CD14-positive monocyte (primary cell): Measurements from ENCODE around the gene SLC26A1. TPM values are rescaled to one million over a fixed set of nuclear protein-coding genes. Genes with fewer than 3 reads are reported as not detected.

Experiments used
- DNase-seq, 3 donors: peaks; one replicate each; pipeline ENCODE4 v3.0.0-alpha.2; 2011 to 2022
- H2AFZ ChIP-seq: 2 replicates; pipeline ENCODE4 v1.6.0; 2012; ENCODE audit warnings: mild to moderate bottlenecking, low read depth, low read length, inconsistent platforms; ENCODE audit not compliant: insufficient read depth, poor library complexity, severe bottlenecking
- H3K27ac ChIP-seq, 2 donors: 1 replicate in 1 of 2; 2 replicates in 1 of 2; pipeline ENCODE4 v1.5.1; 2012 to 2013; ENCODE audit warnings: low read length in 2 of 2, control low read depth in 1 of 2, inconsistent platforms in 1 of 2, low read depth in 1 of 2, mild to moderate bottlenecking in 1 of 2
- H3K27me3 ChIP-seq, 2 donors: one replicate each; pipeline versions ENCODE4 v1.6.0 to v1.6.1; 2011 to 2013; ENCODE audit warnings: low read length in 2 of 2; ENCODE audit not compliant: control insufficient read depth in 2 of 2, insufficient read depth in 2 of 2
- H3K36me3 ChIP-seq, 2 donors: replicated peaks in 1 of 2; 1 replicate in 1 of 2; 2 replicates in 1 of 2; pipeline versions ENCODE4 v1.5.1 to v1.6.1; 2012 to 2013; ENCODE audit warnings: low read length in 2 of 2, control low read depth in 1 of 2, inconsistent platforms in 1 of 2, mild to moderate bottlenecking in 1 of 2; ENCODE audit not compliant: insufficient read depth in 2 of 2, control insufficient read depth in 1 of 2
- H3K4me1 ChIP-seq, 2 donors: 1 replicate in 1 of 2; 2 replicates in 1 of 2; pipeline versions ENCODE4 v1.5.1 to v1.6.1; 2012 to 2013; ENCODE audit warnings: low read length in 2 of 2, control low read depth in 1 of 2, inconsistent platforms in 1 of 2, mild to moderate bottlenecking in 1 of 2, moderate library complexity in 1 of 2; ENCODE audit not compliant: insufficient read depth in 2 of 2, control insufficient read depth in 1 of 2
- H3K4me2 ChIP-seq: replicated peaks from 2 replicates; pipeline ENCODE3; 2012; ENCODE audit warnings: low read length, moderate library complexity, mild to moderate bottlenecking; ENCODE audit not compliant: poor library complexity, severe bottlenecking; ENCODE audit errors: extremely low read depth
- H3K4me3 ChIP-seq, 3 experiments: fragments of 200-600 bp in 1 of 3; sonication (generic) in 1 of 3; replicated peaks in 1 of 3; 1 replicate in 2 of 3; 2 replicates in 1 of 3; pipeline ENCODE4 v1.5.1; 2011 to 2013; ENCODE audit warnings: low read length in 3 of 3, mild to moderate bottlenecking in 3 of 3, control low read depth in 2 of 3, low read depth in 2 of 3, inconsistent platforms in 1 of 3, moderate library complexity in 1 of 3
- H3K79me2 ChIP-seq: 2 replicates; pipeline ENCODE4 v1.6.0; 2012; ENCODE audit warnings: mild to moderate bottlenecking, control low read depth, inconsistent platforms, low read length, moderate library complexity; ENCODE audit not compliant: insufficient read depth
- H3K9ac ChIP-seq: 2 replicates; pipeline ENCODE4 v1.6.0; 2017; ENCODE audit warnings: low read length, mild to moderate bottlenecking; ENCODE audit not compliant: insufficient read depth, poor library complexity, severe bottlenecking
- H3K9me3 ChIP-seq, 2 donors: replicated peaks in 1 of 2; 1 replicate in 1 of 2; 2 replicates in 1 of 2; pipeline versions ENCODE4 v1.5.1 to v1.6.1; 2012 to 2013; ENCODE audit warnings: low read length in 2 of 2, control low read depth in 1 of 2; ENCODE audit not compliant: control insufficient read depth in 1 of 2, insufficient read depth in 1 of 2
- H4K20me1 ChIP-seq: 2 replicates; pipeline ENCODE4 v1.6.0; 2012; ENCODE audit warnings: mild to moderate bottlenecking, low read length, control low read depth, moderate library complexity; ENCODE audit not compliant: insufficient read depth
- H3K27ac Mint-ChIP-seq, 7 donors: one replicate each; pipeline ENCODE4 v1.8.0; 2020; ENCODE audit warnings: mild to moderate bottlenecking in 7 of 7, mixed read lengths in 7 of 7, moderate library complexity in 6 of 7, inconsistent platforms in 2 of 7
- H3K27me3 Mint-ChIP-seq, 3 donors: one replicate each; pipeline ENCODE4 v1.8.0; 2021 to 2022; ENCODE audit warnings: low read depth in 3 of 3, mild to moderate bottlenecking in 3 of 3, mixed read lengths in 3 of 3, moderate library complexity in 3 of 3, inconsistent platforms in 1 of 3
- H3K36me3 Mint-ChIP-seq, 2 donors: one replicate each; pipeline ENCODE4 v1.8.0; 2020; ENCODE audit warnings: mixed read lengths in 2 of 2, inconsistent platforms in 1 of 2, mild to moderate bottlenecking in 1 of 2
- H3K4me1 Mint-ChIP-seq: one replicate; pipeline ENCODE4 v1.8.0; 2020; ENCODE audit warnings: mild to moderate bottlenecking, mixed read lengths
- H3K4me3 Mint-ChIP-seq, 2 donors: one replicate each; pipeline ENCODE4 v1.8.0; 2020; ENCODE audit warnings: mild to moderate bottlenecking in 2 of 2, mixed read lengths in 2 of 2, moderate library complexity in 1 of 2
- H3K9me3 Mint-ChIP-seq, 7 donors: one replicate each; pipeline ENCODE4 v1.8.0; 2020 to 2022; ENCODE audit warnings: mixed read lengths in 7 of 7, mild to moderate bottlenecking in 6 of 7, moderate library complexity in 6 of 7, inconsistent platforms in 2 of 7
- WGBS: methylation state at CpG from one replicate; pipeline ENCODE4 v1.1.5; 2013; ENCODE audit warnings: missing lambda C conversion rate; ENCODE audit not compliant: insufficient coverage; 5-methylcytosine and 5-hydroxymethylcytosine counted together
- intact Hi-C, 2 donors: fragments of 100-400 bp; cut with micrococcal nuclease; formaldehyde crosslinking; loops; one replicate each; pipeline versions ENCODE4 v1.15.0 to v1.15.1; 2023
- polyA plus RNA-seq, 3 donors: library from polyadenylated mRNA; depleted of rRNA in 1 of 3; unstranded in 2 of 3; stranded (reverse) in 1 of 3; fragments of 300-500 nt in 2 of 3; fragments of >200 nt in 1 of 3; fragmentation: Illumina TruSeq in 2 of 3; gene quantifications; 1 replicate in 2 of 3; 2 replicates in 1 of 3; pipeline ENCODE4 v1.2.3, GENCODE V29; 2012 to 2021
- TF ChIP-seq, protein P1 (sequence below): fragments of 200-600 bp; IDR thresholded peaks from one replicate; pipeline ENCODE4 v1.8.0; 2022; ENCODE audit warnings: antibody characterized with exemption, mild to moderate bottlenecking

The SLC26A1 gene
- polyA plus RNA-seq, 3 donors: 0.16 to 0.37 (median 0.18) TPM

GRCh38 chr4:1004071-1004418 is 10.8 kb upstream of the SLC26A1 start:
- no peak for DNase-seq
- peaks cover 67 to 90% (median 71%) of the 10 kb centered on the region in 3 donors for H3K27me3 Mint-ChIP-seq
- Histone ChIP-seq H2AFZ (no peak overlapping the region), H3K4me3 (no peak overlapping the region), H3K36me3 (no peaks in the 10 kb centered on the region), H3K9me3 (peaks cover 0 to 9% of the 10 kb centered on the region in 2 donors), H3K79me2 (no peaks in the 10 kb centered on the region), H4K20me1 (peaks cover 11% of the 10 kb centered on the region), H3K4me1 (peaks cover 11 to 19% of the 10 kb centered on the region in 2 donors), H3K9ac (no peak overlapping the region), H3K27me3 (peaks cover 14 to 83% of the 10 kb centered on the region in 2 donors), H3K27ac (no peak overlapping the region), H3K4me2 (no peak overlapping the region)
- peaks cover 9% of the 10 kb centered on the region for H3K4me1 Mint-ChIP-seq
- H3K9me3 Mint-ChIP-seq: peaks cover 6 to 33% (median 15%) of the 10 kb centered on the region in 7 donors
- TF ChIP-seq, protein P1, sequence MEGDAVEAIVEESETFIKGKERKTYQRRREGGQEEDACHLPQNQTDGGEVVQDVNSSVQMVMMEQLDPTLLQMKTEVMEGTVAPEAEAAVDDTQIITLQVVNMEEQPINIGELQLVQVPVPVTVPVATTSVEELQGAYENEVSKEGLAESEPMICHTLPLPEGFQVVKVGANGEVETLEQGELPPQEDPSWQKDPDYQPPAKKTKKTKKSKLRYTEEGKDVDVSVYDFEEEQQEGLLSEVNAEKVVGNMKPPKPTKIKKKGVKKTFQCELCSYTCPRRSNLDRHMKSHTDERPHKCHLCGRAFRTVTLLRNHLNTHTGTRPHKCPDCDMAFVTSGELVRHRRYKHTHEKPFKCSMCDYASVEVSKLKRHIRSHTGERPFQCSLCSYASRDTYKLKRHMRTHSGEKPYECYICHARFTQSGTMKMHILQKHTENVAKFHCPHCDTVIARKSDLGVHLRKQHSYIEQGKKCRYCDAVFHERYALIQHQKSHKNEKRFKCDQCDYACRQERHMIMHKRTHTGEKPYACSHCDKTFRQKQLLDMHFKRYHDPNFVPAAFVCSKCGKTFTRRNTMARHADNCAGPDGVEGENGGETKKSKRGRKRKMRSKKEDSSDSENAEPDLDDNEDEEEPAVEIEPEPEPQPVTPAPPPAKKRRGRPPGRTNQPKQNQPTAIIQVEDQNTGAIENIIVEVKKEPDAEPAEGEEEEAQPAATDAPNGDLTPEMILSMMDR: no peak
- peaks cover 0 to 2% of the 10 kb centered on the region in 2 donors for H3K36me3 Mint-ChIP-seq
- no peak overlapping the region for H3K27ac Mint-ChIP-seq
- intact Hi-C loops: loop anchor here (10.0 kb wide), 1 partner anchor 581 kb away; no protein-coding TSS in a partner anchor
- 98% methylated on average over 13 of the region's 13 CpGs for WGBS
- peak overlapping the region in 1 of 2 donors; percentile 51 for H3K4me3 Mint-ChIP-seq

GRCh38 chr4:1003271-1004070 is 10.3 kb upstream of the SLC26A1 start:
- peaks cover 5 to 13% of the 10 kb centered on the region in 2 donors for H3K4me1 ChIP-seq
- Mint-ChIP-seq H3K4me1 (peaks cover 4% of the 10 kb centered on the region), H3K27ac (no peak overlapping the region), H3K36me3 (peaks cover 0 to 2% of the 10 kb centered on the region in 2 donors), H3K27me3 (peaks cover 67 to 90% (median 71%) of the 10 kb centered on the region in 3 donors), H3K9me3 (peaks cover 6 to 35% (median 14%) of the 10 kb centered on the region in 7 donors), H3K4me3 (peak overlapping the region in 1 of 2 donors; percentile 63)
- H2AFZ ChIP-seq: no peak overlapping the region
- H3K9ac ChIP-seq: no peak overlapping the region
- peaks cover 0 to 9% of the 10 kb centered on the region in 2 donors for H3K9me3 ChIP-seq
- no peaks in the 10 kb centered on the region for H3K36me3 ChIP-seq
- TF ChIP-seq, protein P1: no peak
- DNase-seq: no peak
- intact Hi-C loops: loop anchor here (10.0 kb wide), 1 partner anchor 581 kb away; no protein-coding TSS in a partner anchor
- H4K20me1 ChIP-seq: peaks cover 13% of the 10 kb centered on the region
- H3K79me2 ChIP-seq: no peaks in the 10 kb centered on the region
- 25% methylated on average over 49 of the region's 63 CpGs for WGBS
- no peak overlapping the region for H3K4me3 ChIP-seq
- no peak overlapping the region for H3K4me2 ChIP-seq
- H3K27ac ChIP-seq: no peak overlapping the region
- H3K27me3 ChIP-seq: peaks cover 14 to 83% of the 10 kb centered on the region in 2 donors
